Muscle of arm (tissue), 12 donors: ENCODE measurements around the gene TADA1. TPM values are rescaled to one million over a fixed set of nuclear protein-coding genes. Genes with fewer than 3 reads are reported as not detected.
A peak's percentile ranks its signal among the peaks of the same experiment; 100 is the strongest.
"Not testable (repeated sequence)": the region's sequence is repeated elsewhere in the genome, so short reads cannot be mapped to it uniquely, and the experiment has no call there.

Source experiments
- DNase-seq: peaks from one replicate; pipeline ENCODE4 v3.0.0-alpha.2; 2013
- polyA plus RNA-seq, 12 donors: library from polyadenylated mRNA; unstranded; fragments of 120-200 nt; gene quantifications; one replicate each; pipeline ENCODE4 v1.2.1, GENCODE V29; 2013; ENCODE audit not compliant: insufficient read length in 12 of 12

TADA1 gene
- polyA plus RNA-seq, 12 donors, result 11.4 to 19.7 (median 14.8) TPM; not detected in 1

- no peak for DNase-seq
Observed at GRCh38 chr1:166902279-166902678, 26.2 kb upstream of the TADA1 start.

- DNase-seq, result no peak
Observed at GRCh38 chr1:166900987-166901386, 24.9 kb upstream of the TADA1 start.

- no peak for DNase-seq
Observed at GRCh38 chr1:166899769-166900168, 23.7 kb upstream of the TADA1 start.

- DNase-seq, result no peak
Observed at GRCh38 chr1:166895766-166896165, 19.7 kb upstream of the TADA1 start.

- DNase-seq, result no peak
Observed at GRCh38 chr1:166889776-166890175, 13.7 kb upstream of the TADA1 start.

- no peak for DNase-seq
Observed at GRCh38 chr1:166888373-166889111, 12.5 kb upstream of the TADA1 start.

- DNase-seq, result no peak
Observed at GRCh38 chr1:166884971-166885370, 8.9 kb upstream of the TADA1 start.

- DNase-seq, result peak; percentile 28
Observed at GRCh38 chr1:166884040-166884642, 8.1 kb upstream of the TADA1 start.

GRCh38 chr1:166882893-166883292, 6.8 kb upstream of the TADA1 start:
- no peak for DNase-seq

- DNase-seq, result not testable (repeated sequence)
Observed at GRCh38 chr1:166878173-166878917, 2.3 kb upstream of the TADA1 start.

- no peak for DNase-seq
Observed at GRCh38 chr1:166876540-166876838, 425 bp upstream of the TADA1 start.

- peak; percentile 12 for DNase-seq
Observed at GRCh38 chr1:166875302-166875733, 746 bp downstream of the TADA1 start.

- no peak for DNase-seq
Observed at GRCh38 chr1:166874464-166874863, 1.6 kb downstream of the TADA1 start.

- no peak for DNase-seq
Observed at GRCh38 chr1:166870584-166870983, 5.5 kb downstream of the TADA1 start.

GRCh38 chr1:166869318-166870099, 6.6 kb downstream of the TADA1 start:
- no peak for DNase-seq

- DNase-seq, result no peak
Observed at GRCh38 chr1:166868639-166869038, 7.4 kb downstream of the TADA1 start.

GRCh38 chr1:166865926-166866325, 10.1 kb downstream of the TADA1 start:
- no peak for DNase-seq

GRCh38 chr1:166859597-166859996, 16.5 kb downstream of the TADA1 start:
- no peak for DNase-seq

- no peak for DNase-seq
Observed at GRCh38 chr1:166858726-166859419, 17.2 kb downstream of the TADA1 start.

GRCh38 chr1:166857995-166858394, 18.1 kb downstream of the TADA1 start:
- no peak for DNase-seq

GRCh38 chr1:166855558-166855957, 20.5 kb downstream of the TADA1 start:
- DNase-seq, result no peak

- no peak for DNase-seq
Observed at GRCh38 chr1:166852918-166853317, 23.1 kb downstream of the TADA1 start.
